PC-9 (cell line): ENCODE data around the gene TRPV6. TPM values are rescaled to one million over a fixed set of nuclear protein-coding genes. Genes with fewer than 3 reads are reported as not detected.

ENCODE experiments used
- BruUV-seq: library from RNA; stranded (reverse); fragments of 400-500 nt; replicated peaks from 2 replicates; lab custom pipeline; 2021; lab: Mats Ljungman, UMichigan
- CTCF ChIA-PET: fragments of 300-600 bp; sonication (Branson Sonifier 250); formaldehyde crosslinking; loops from one replicate; lab custom pipeline; 2022; ENCODE audit warnings: antibody characterized with exemption; lab: Charles Lee
- POLR2A ChIA-PET: fragments of 300-600 bp; sonication (Branson Sonifier 250); formaldehyde crosslinking; loops from one replicate; lab custom pipeline; 2022; ENCODE audit warnings: antibody characterized with exemption; ENCODE audit not compliant: unreplicated experiment; lab: Charles Lee
- DNase-seq, 2 experiments: peaks; one replicate each; pipeline versions ENCODE4 v3.0.0 to v3.0.0-alpha.2; 2015 to 2022; ENCODE audit warnings: mixed read lengths in 1 of 2
- H2AFZ ChIP-seq: fragments of 200-600 bp; sonication (generic); 2 replicates; pipeline ENCODE4 v1.8.1; 2017; ENCODE audit warnings: antibody characterized with exemption
- H3F3A ChIP-seq: fragments of 200-600 bp; sonication (generic); 2 replicates; pipeline ENCODE4 v1.8.1; 2017; ENCODE audit warnings: antibody characterized with exemption, mild to moderate bottlenecking, low read depth; ENCODE audit not compliant: insufficient read depth
- H3K27ac ChIP-seq: fragments of 200-600 bp; sonication (generic); 2 replicates; pipeline ENCODE4 v1.6.1; 2016; ENCODE audit warnings: mixed run types
- H3K27me3 ChIP-seq: fragments of 200-600 bp; sonication (generic); 2 replicates; pipeline ENCODE4 v1.6.1; 2016; ENCODE audit warnings: low read depth, mixed run types; ENCODE audit not compliant: insufficient read depth
- H3K36me3 ChIP-seq: fragments of 200-600 bp; sonication (generic); 2 replicates; pipeline ENCODE4 v1.6.1; 2016; ENCODE audit warnings: low read depth, mixed run types
- H3K4me1 ChIP-seq: fragments of 200-600 bp; sonication (generic); replicated peaks from 2 replicates; pipeline ENCODE4 v1.6.1; 2016; ENCODE audit warnings: mixed run types; ENCODE audit not compliant: insufficient read depth
- H3K4me2 ChIP-seq: fragments of 200-600 bp; sonication (generic); 2 replicates; pipeline ENCODE4 v1.6.1; 2017; ENCODE audit warnings: mixed run types
- H3K4me3 ChIP-seq: fragments of 200-600 bp; sonication (generic); 2 replicates; pipeline ENCODE4 v1.6.1; 2016; ENCODE audit warnings: mixed run types
- H3K79me2 ChIP-seq: fragments of 200-600 bp; sonication (generic); 2 replicates; pipeline ENCODE4 v1.6.1; 2017; ENCODE audit warnings: low read depth, mixed run types
- H3K9me2 ChIP-seq: fragments of 200-600 bp; sonication (generic); 2 replicates; pipeline ENCODE4 v1.8.1; 2017; ENCODE audit warnings: mild to moderate bottlenecking; ENCODE audit not compliant: insufficient read depth
- H3K9me3 ChIP-seq: fragments of 200-600 bp; sonication (generic); 2 replicates; pipeline ENCODE4 v1.8.1; 2016; ENCODE audit warnings: low read depth; ENCODE audit not compliant: insufficient read depth
- H4K20me1 ChIP-seq: fragments of 200-600 bp; sonication (generic); 2 replicates; pipeline ENCODE4 v1.8.1; 2017; ENCODE audit not compliant: insufficient read depth
- CTCF ChIP-seq: fragments of 200-600 bp; sonication (generic); conservative IDR thresholded peaks from 2 replicates; pipeline ENCODE4 v1.6.1; 2017; ENCODE audit warnings: mixed run types, antibody characterized with exemption, mild to moderate bottlenecking, moderate library complexity
- EZH2 ChIP-seq: fragments of 200-600 bp; sonication (generic); IDR thresholded peaks from 2 replicates; pipeline ENCODE4 v1.8.0; 2017; ENCODE audit warnings: antibody characterized with exemption, low read depth
- intact Hi-C: fragments of 100-400 bp; cut with micrococcal nuclease; formaldehyde crosslinking; loops from one replicate; pipeline ENCODE4 v1.10.0; 2022; ENCODE audit not compliant: unreplicated experiment
- total RNA-seq: library from RNA; stranded (reverse); gene quantifications from 2 replicates; pipeline ENCODE4 v1.2.3, GENCODE V29; 2021

Gene TRPV6
- total RNA-seq, 1 experiment from 2014 or later, result 14.7 TPM

- Histone ChIP-seq H3K9me2 (no peaks in the 10 kb centered on the region), H3K4me1 (peaks cover 26% of the 10 kb centered on the region), H4K20me1 (no peaks in the 10 kb centered on the region), H3K79me2 (peaks cover 13% of the 10 kb centered on the region), H3F3A (peaks cover 9% of the 10 kb centered on the region), H2AFZ (no peak overlapping the region), H3K27ac (no peak overlapping the region), H3K36me3 (no peaks in the 10 kb centered on the region), H3K27me3 (no peaks in the 10 kb centered on the region), H3K9me3 (no peaks in the 10 kb centered on the region), H3K4me3 (no peak overlapping the region), H3K4me2 (no peak overlapping the region)
- ChIA-PET POLR2A (no interaction called here), CTCF (no interaction called here)
- intact Hi-C loops, result no loop called here
- no peak for DNase-seq
- TF ChIP-seq CTCF (no peak), EZH2 (no peak)
- BruUV-seq, result no TSS peak
Observed at GRCh38 chr7:142851269-142851668, 34.3 kb downstream of the TRPV6 start.

- Histone ChIP-seq H3F3A (no peaks in the 10 kb centered on the region), H3K9me2 (no peaks in the 10 kb centered on the region), H3K36me3 (no peaks in the 10 kb centered on the region), H2AFZ (no peak overlapping the region), H3K27me3 (no peaks in the 10 kb centered on the region), H3K27ac (no peak overlapping the region), H3K4me1 (peaks cover 11% of the 10 kb centered on the region; the same call in 1 of the 2 replicates), H3K4me3 (no peak overlapping the region), H3K79me2 (no peaks in the 10 kb centered on the region), H3K4me2 (no peak overlapping the region), H3K9me3 (no peaks in the 10 kb centered on the region), H4K20me1 (no peaks in the 10 kb centered on the region)
- no TSS peak for BruUV-seq
- no peak for DNase-seq
- TF ChIP-seq EZH2 (no peak), CTCF (no peak)
- ChIA-PET POLR2A (no interaction called here), CTCF (no interaction called here)
- intact Hi-C loops, result no loop called here
Observed at GRCh38 chr7:142847353-142847752, 38.2 kb downstream of the TRPV6 start.

- peaks cover 16% of the 10 kb centered on the region; the same call in 1 of the 2 replicates for H3F3A ChIP-seq
- no peak overlapping the region for H3K27ac ChIP-seq
- no peaks in the 10 kb centered on the region for H4K20me1 ChIP-seq
- intact Hi-C loops, result no loop called here
- no peak overlapping the region for H3K4me3 ChIP-seq
- no peaks in the 10 kb centered on the region for H3K79me2 ChIP-seq
- no peaks in the 10 kb centered on the region for H3K9me2 ChIP-seq
- no peak overlapping the region for H3K4me2 ChIP-seq
- H3K9me3 ChIP-seq, result no peaks in the 10 kb centered on the region
- CTCF ChIA-PET, result no interaction called here
- no peaks in the 10 kb centered on the region for H3K36me3 ChIP-seq
- H2AFZ ChIP-seq, result no peak overlapping the region
- no peak for DNase-seq
- POLR2A ChIA-PET, result no interaction called here
- H3K4me1 ChIP-seq, result peaks cover 25% of the 10 kb centered on the region; the same call in 1 of the 2 replicates
- TF ChIP-seq CTCF, result no peak
- TF ChIP-seq EZH2, result no peak
- no peaks in the 10 kb centered on the region for H3K27me3 ChIP-seq
- BruUV-seq, result no TSS peak
Observed at GRCh38 chr7:142842251-142842766, 43.2 kb downstream of the TRPV6 start.
